Body of pancreas (tissue), 4 donors: ENCODE data around the gene EML5.

Experiments used
- CTCF ChIP-seq, 7 experiments: fragments of 450-650 bp in 4 of 7; fragments of 200-600 bp in 3 of 7; sonication (generic) in 3 of 7; IDR thresholded peaks; one replicate each; pipeline ENCODE4 v1.5.1; 2016 to 2019; ENCODE audit warnings: antibody characterized with exemption in 7 of 7
- POLR2A ChIP-seq, 3 donors: fragments of 450-650 bp; IDR thresholded peaks; one replicate each; pipeline ENCODE4 v1.6.1; 2016; ENCODE audit warnings: antibody characterized with exemption in 3 of 3, mild to moderate bottlenecking in 2 of 3

DNA sequence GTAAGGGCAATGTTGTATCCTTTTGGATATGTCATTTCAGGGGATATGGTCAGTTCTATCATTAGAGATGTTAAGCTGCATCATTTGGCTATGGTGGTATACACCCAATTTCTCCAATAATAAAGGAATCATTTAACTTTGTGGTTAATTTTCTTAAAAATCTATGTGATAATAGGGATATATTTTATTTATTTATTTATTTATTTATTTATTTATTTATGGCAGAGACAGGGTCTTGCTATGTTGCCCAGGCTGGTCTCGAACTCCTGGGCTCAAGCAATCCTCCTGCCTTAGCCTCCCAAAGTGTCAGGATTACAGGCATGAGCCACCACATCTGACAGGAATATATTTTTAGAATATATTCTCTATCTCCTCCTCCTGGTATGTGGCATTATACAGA is 85.7 kb downstream of the EML5 start:
- TF ChIP-seq POLR2A (IDR thresholded peaks at IDR 0.05) = no peak
- TF ChIP-seq CTCF (IDR thresholded peaks at IDR 0.05) = no peak
